ENCODE measurements around the gene LRRC72. TPM values are rescaled to one million over a fixed set of nuclear protein-coding genes. Genes with fewer than 3 reads are reported as not detected.

LRRC72 gene
- total and polyA plus RNA-seq, 2 donors (not counting 1 experiment from before 2014, with no cell fraction given): not detected

GRCh38 chr7:16598015-16598414 is 71.4 kb downstream of the LRRC72 start:
- Histone ChIP-seq H3K79me2 (ENCODE audit: control insufficient read depth, insufficient read depth, low read length) (no peaks in the 10 kb centered on the region), H3K27me3 (ENCODE audit: control insufficient read depth, insufficient read depth, low read length) (no peaks in the 10 kb centered on the region), H3K9me3 (ENCODE audit: control insufficient read depth, insufficient read depth, low read depth, low read length) (no peaks in the 10 kb centered on the region), H3K27ac (ENCODE audit: insufficient read depth, low read length) (no peak overlapping the region), H3K4me3 (replicated peaks in 1 of 4; ENCODE audit: control extremely low read depth in 1 of 4, insufficient read depth in 1 of 4, low read depth in 3 of 4, low read length in 4 of 4) (no peak overlapping the region), H2AFZ (ENCODE audit: low read length) (no peak overlapping the region), H4K20me1 (ENCODE audit: control insufficient read depth, extremely low read depth, insufficient read depth, low read length) (no peaks in the 10 kb centered on the region), H3K4me2 (ENCODE audit: extremely low read depth, insufficient read depth, low read length) (no peak overlapping the region), H3K36me3 (ENCODE audit: control insufficient read depth, insufficient read depth, low read length) (no peaks in the 10 kb centered on the region), H3K9ac (ENCODE audit: insufficient read depth, low read length) (no peak overlapping the region), H3K4me1 (ENCODE audit: control insufficient read depth, extremely low read depth, insufficient read depth, low read length) (no peaks in the 10 kb centered on the region)
- DNase-seq (ENCODE audit: low read depth in 2 of 2): no peak
- TF ChIP-seq EZH2 (IDR thresholded peaks at IDR 0.05; ENCODE audit: low read length, missing control alignments): no peak
- TF ChIP-seq CTCF (conservative IDR thresholded peaks at IDR 0.05 in 1 of 2, IDR thresholded peaks at IDR 0.05 in 1 of 2; ENCODE audit: low read depth in 1 of 2, low read length in 2 of 2): no peak

GRCh38 chr7:16599860-16600259 is 73.2 kb downstream of the LRRC72 start:
- Histone ChIP-seq H3K27ac (ENCODE audit: insufficient read depth, low read length) (no peak overlapping the region), H3K9ac (ENCODE audit: insufficient read depth, low read length) (no peak overlapping the region), H3K79me2 (ENCODE audit: control insufficient read depth, insufficient read depth, low read length) (no peaks in the 10 kb centered on the region)

GRCh38 chr7:16603633-16604032 is 77.0 kb downstream of the LRRC72 start:
- no peaks in the 10 kb centered on the region for H3K4me1 ChIP-seq (ENCODE audit: control insufficient read depth, extremely low read depth, insufficient read depth, low read length)
- no peak overlapping the region for H3K4me3 ChIP-seq (replicated peaks in 1 of 4; ENCODE audit: control extremely low read depth in 1 of 4, insufficient read depth in 1 of 4, low read depth in 3 of 4, low read length in 4 of 4)
- H4K20me1 ChIP-seq (ENCODE audit: control insufficient read depth, extremely low read depth, insufficient read depth, low read length): no peaks in the 10 kb centered on the region
- H3K79me2 ChIP-seq (ENCODE audit: control insufficient read depth, insufficient read depth, low read length): no peaks in the 10 kb centered on the region
- H2AFZ ChIP-seq (ENCODE audit: low read length): no peak overlapping the region
- TF ChIP-seq EZH2 (IDR thresholded peaks at IDR 0.05; ENCODE audit: low read length, missing control alignments): no peak
- TF ChIP-seq CTCF (conservative IDR thresholded peaks at IDR 0.05 in 1 of 2, IDR thresholded peaks at IDR 0.05 in 1 of 2; ENCODE audit: low read depth in 1 of 2, low read length in 2 of 2): no peak
- no peak overlapping the region for H3K9ac ChIP-seq (ENCODE audit: insufficient read depth, low read length)
- no peak overlapping the region for H3K4me2 ChIP-seq (ENCODE audit: extremely low read depth, insufficient read depth, low read length)
- no peak for DNase-seq (ENCODE audit: low read depth in 2 of 2)
- H3K27ac ChIP-seq (ENCODE audit: insufficient read depth, low read length): no peak overlapping the region
- H3K9me3 ChIP-seq (ENCODE audit: control insufficient read depth, insufficient read depth, low read depth, low read length): no peaks in the 10 kb centered on the region
- H3K27me3 ChIP-seq (ENCODE audit: control insufficient read depth, insufficient read depth, low read length): no peaks in the 10 kb centered on the region
- H3K36me3 ChIP-seq (ENCODE audit: control insufficient read depth, insufficient read depth, low read length): peaks cover 6% of the 10 kb centered on the region

More at GRCh38 chr7:16599860-16600259, 73.2 kb downstream of the LRRC72 start:
- DNase-seq (ENCODE audit: low read depth in 2 of 2): no peak
- H3K9me3 ChIP-seq (ENCODE audit: control insufficient read depth, insufficient read depth, low read depth, low read length): no peaks in the 10 kb centered on the region
- H3K27me3 ChIP-seq (ENCODE audit: control insufficient read depth, insufficient read depth, low read length): no peaks in the 10 kb centered on the region
- no peak overlapping the region for H3K4me3 ChIP-seq (replicated peaks in 1 of 4; ENCODE audit: control extremely low read depth in 1 of 4, insufficient read depth in 1 of 4, low read depth in 3 of 4, low read length in 4 of 4)
- H3K4me2 ChIP-seq (ENCODE audit: extremely low read depth, insufficient read depth, low read length): no peak overlapping the region
- TF ChIP-seq EZH2 (IDR thresholded peaks at IDR 0.05; ENCODE audit: low read length, missing control alignments) (no peak), CTCF (conservative IDR thresholded peaks at IDR 0.05 in 1 of 2, IDR thresholded peaks at IDR 0.05 in 1 of 2; ENCODE audit: low read depth in 1 of 2, low read length in 2 of 2) (no peak)
- no peaks in the 10 kb centered on the region for H3K4me1 ChIP-seq (ENCODE audit: control insufficient read depth, extremely low read depth, insufficient read depth, low read length)
- H4K20me1 ChIP-seq (ENCODE audit: control insufficient read depth, extremely low read depth, insufficient read depth, low read length): no peaks in the 10 kb centered on the region
- peaks cover 6% of the 10 kb centered on the region for H3K36me3 ChIP-seq (ENCODE audit: control insufficient read depth, insufficient read depth, low read length)
- no peak overlapping the region for H2AFZ ChIP-seq (ENCODE audit: low read length)

Measured in fibroblast of lung (primary cell).